AG10803 (cell line): Measurements from ENCODE around the gene LCE5A.
A peak's percentile ranks its signal among the peaks of the same experiment; 100 is the strongest.

ENCODE experiments used
- DNase-seq: peaks from one replicate; pipeline ENCODE4 v3.0.0; 2010; ENCODE audit warnings: low read depth
- H3K4me3 ChIP-seq: 2 replicates; pipeline ENCODE4 v1.5.1; 2011; ENCODE audit warnings: mild to moderate bottlenecking, low read length, control low read depth
- CTCF ChIP-seq: conservative IDR thresholded peaks from 2 replicates; pipeline ENCODE4 v1.5.1; 2011; ENCODE audit warnings: mild to moderate bottlenecking, low read length, control low read depth, inconsistent platforms

Gene LCE5A

GRCh38 chr1:152510503-152510902, at the start of gene LCE5A:
LCE5A (plus strand) TSS chr1:152510803; CDS start chr1:152511535, 732 bp downstream.
- H3K4me3 ChIP-seq, result no peak within 1 kb of the TSS
- DNase-seq, result no peak
- TF ChIP-seq CTCF, result no peak

GRCh38 chr1:152461544-152461943, 49.1 kb upstream of the LCE5A start:
- TF ChIP-seq CTCF, result peak; percentile 68

GRCh38 chr1:152462636-152463035, 48.0 kb upstream of the LCE5A start:
- no peak overlapping the region for H3K4me3 ChIP-seq
- no peak for TF ChIP-seq CTCF
- DNase-seq, result no peak

More at GRCh38 chr1:152461544-152461943, 49.1 kb upstream of the LCE5A start:
- no peak overlapping the region for H3K4me3 ChIP-seq
- DNase-seq, result peak; percentile 75

GRCh38 chr1:152466217-152466616, 44.4 kb upstream of the LCE5A start:
- no peak for DNase-seq
- no peak for TF ChIP-seq CTCF
- H3K4me3 ChIP-seq, result no peak overlapping the region

GRCh38 chr1:152473887-152474537, 36.6 kb upstream of the LCE5A start:
- DNase-seq, result peak; percentile 32
- no peak overlapping the region for H3K4me3 ChIP-seq
- TF ChIP-seq CTCF, result no peak

- peak; percentile 25 for DNase-seq
- peak; percentile 64 for TF ChIP-seq CTCF
- H3K4me3 ChIP-seq, result no peak overlapping the region
These were observed 30.6 kb upstream of the LCE5A start for GRCh38 chr1:152479792-152480595.
